GM10266 (cell line): ENCODE data around the gene USP24.

Experiments
- DNase-seq: peaks from one replicate; pipeline ENCODE4 v3.0.0; 2012; ENCODE audit errors: extremely low spot score
- CTCF ChIP-seq: IDR thresholded peaks from 2 replicates; pipeline ENCODE4 v1.5.1; 2012; ENCODE audit warnings: mild to moderate bottlenecking, low read depth; ENCODE audit not compliant: control insufficient read depth, insufficient read depth; ENCODE audit errors: missing control alignments

The USP24 gene

GRCh38 chr1:55147524-55147923 lies 67.6 kb downstream of the USP24 start:
- no peak for DNase-seq
- TF ChIP-seq CTCF, result no peak

GRCh38 chr1:55146781-55147180 lies 68.4 kb downstream of the USP24 start:
- DNase-seq, result no peak
- TF ChIP-seq CTCF, result no peak

- DNase-seq, result no peak
- no peak for TF ChIP-seq CTCF
Observed at GRCh38 chr1:55144886-55145285, 70.3 kb downstream of the USP24 start.

GRCh38 chr1:55143684-55144083 lies 71.5 kb downstream of the USP24 start:
- no peak for DNase-seq
- TF ChIP-seq CTCF, result peak; percentile 26

- no peak for TF ChIP-seq CTCF
- DNase-seq, result no peak
Observed at GRCh38 chr1:55141295-55141893, 73.8 kb downstream of the USP24 start.

GRCh38 chr1:55140546-55140983 lies 74.6 kb downstream of the USP24 start:
- TF ChIP-seq CTCF, result peak; percentile 81
- DNase-seq, result peak; percentile 47

GRCh38 chr1:55140137-55140536 lies 75.0 kb downstream of the USP24 start:
- no peak for DNase-seq
- no peak for TF ChIP-seq CTCF
